ENCODE measurements around the gene IRF2BPL. TPM values are rescaled to one million over a fixed set of nuclear protein-coding genes. Genes with fewer than 3 reads are reported as not detected.

Gene IRF2BPL
- total and polyA plus RNA-seq, 2 of the 4 experiments (the other 2 are of a cell fraction) = 6.3 to 14.5 TPM

DNA sequence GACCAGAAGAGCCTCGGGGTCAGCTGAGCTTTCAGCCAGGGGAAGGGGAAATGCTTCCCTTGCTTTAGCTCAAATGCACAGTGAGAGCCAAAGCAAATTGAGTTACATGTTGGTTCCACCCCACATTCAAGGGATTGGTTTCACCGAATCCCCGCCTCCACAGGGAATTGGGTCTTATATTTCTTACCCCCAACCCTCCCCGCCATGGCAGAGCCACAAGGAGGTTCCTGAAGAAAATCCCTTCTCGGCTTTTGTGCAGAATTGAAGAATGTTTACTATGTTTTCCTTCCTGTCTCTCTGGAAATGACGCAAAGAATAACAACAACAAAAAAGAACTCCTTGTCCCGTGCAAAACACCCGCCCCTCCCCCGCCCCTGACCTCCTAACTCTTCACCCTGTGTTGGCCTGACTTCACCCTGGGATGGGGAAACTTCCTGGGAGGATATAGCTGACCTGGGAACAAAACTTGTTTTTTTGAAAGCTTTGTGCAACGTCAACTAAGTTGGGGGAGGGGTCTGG is 47.7 kb upstream of the IRF2BPL start:
- Histone ChIP-seq H4K91ac (ENCODE audit: insufficient read depth, low read depth, low read length) (no peak overlapping the region), H2BK15ac (ENCODE audit: low read depth, low read length) (no peak overlapping the region), H2BK5ac (ENCODE audit: low read depth, low read length, poor library complexity, severe bottlenecking) (no peak overlapping the region), H2BK20ac (ENCODE audit: low read depth, low read length) (no peak overlapping the region), H3K79me1 (ENCODE audit: low read depth in 1 of 2, low read length in 2 of 2) (no peaks in the 10 kb centered on the region), H3K18ac (ENCODE audit: low read depth, low read length) (no peak overlapping the region), H3K9me3 (ENCODE audit: control insufficient read depth, insufficient read depth, low read length) (peaks cover 4% of the 10 kb centered on the region; the same call in 1 of the 2 replicates), H4K8ac (ENCODE audit: low read depth in 2 of 2, low read length in 2 of 2) (no peak overlapping the region), H2AFZ (replicated peaks; ENCODE audit: low read length, poor library complexity) (peak overlapping the region; percentile 26), H3K9me1 (ENCODE audit: insufficient read depth, low read length) (0 out of 2 replicates have a peak, but pooled peaks cover 4% of the 10 kb centered on the region), H3K27ac (ENCODE audit: insufficient read depth, low read length) (no peak overlapping the region), H3K27me3 (ENCODE audit: control insufficient read depth, insufficient read depth, low read length) (no peaks in the 10 kb centered on the region; the same call in 1 of the 2 replicates), H3K36me3 (ENCODE audit: control insufficient read depth, insufficient read depth, low read length) (no peaks in the 10 kb centered on the region), H3K56ac (ENCODE audit: extremely low read depth, insufficient read depth, low read length) (no peak overlapping the region), H2BK120ac (ENCODE audit: low read depth, low read length) (no peak overlapping the region), H3K23ac (ENCODE audit: low read depth, low read length) (no peak overlapping the region), H3K9ac (ENCODE audit: low read depth, low read length) (no peak overlapping the region), H3K4me1 (ENCODE audit: control insufficient read depth, insufficient read depth, low read length) (peaks cover 1% of the 10 kb centered on the region; the same call in 1 of the 2 replicates), H4K5ac (ENCODE audit: low read depth, low read length) (no peak overlapping the region), H4K20me1 (ENCODE audit: insufficient read depth, low read length) (no peaks in the 10 kb centered on the region), H3K4ac (ENCODE audit: low read depth, low read length) (no peak overlapping the region), H2AK9ac (replicated peaks; ENCODE audit: low read depth, low read length, poor library complexity) (no peak overlapping the region), H3K4me2 (ENCODE audit: low read depth, low read length) (no peak overlapping the region; the same call in 1 of the 2 replicates), H3K4me3 (ENCODE audit: insufficient read depth, low read depth, low read length) (no peak overlapping the region), H3K14ac (replicated peaks; ENCODE audit: low read depth, low read length) (no peak overlapping the region), H2AK5ac (ENCODE audit: low read depth, low read length) (no peak overlapping the region)
- peak; percentile 49 for ATAC-seq (ENCODE audit: low read depth)
- intact Hi-C loops (cut with micrococcal nuclease) (no loop called here), dilution Hi-C loops (cut with HindIII; ENCODE audit: low sequenced_read_pairs, unreplicated experiment) (loop anchor here (25.0 kb wide), 1 partner anchor 189 kb away; no protein-coding TSS in a partner anchor), in situ Hi-C loops (cut with MboI; ENCODE audit: low sequenced_read_pairs) (no loop called here)
- BruUV-seq (replicated peaks) = no TSS peak
- no peak for TF ChIP-seq RCOR1 (IDR thresholded peaks at IDR 0.05; ENCODE audit: insufficient replicate concordance, low read length)
- TF ChIP-seq FOS (IDR thresholded peaks at IDR 0.05; ENCODE audit: low read depth, low read length) = no peak
- TF ChIP-seq CHD1 (IDR thresholded peaks at IDR 0.05; ENCODE audit: low read depth, low read length) = no peak
- no peak for TF ChIP-seq CEBPB (IDR thresholded peaks at IDR 0.05; ENCODE audit: low read depth, low read length)
- TF ChIP-seq, protein P1, sequence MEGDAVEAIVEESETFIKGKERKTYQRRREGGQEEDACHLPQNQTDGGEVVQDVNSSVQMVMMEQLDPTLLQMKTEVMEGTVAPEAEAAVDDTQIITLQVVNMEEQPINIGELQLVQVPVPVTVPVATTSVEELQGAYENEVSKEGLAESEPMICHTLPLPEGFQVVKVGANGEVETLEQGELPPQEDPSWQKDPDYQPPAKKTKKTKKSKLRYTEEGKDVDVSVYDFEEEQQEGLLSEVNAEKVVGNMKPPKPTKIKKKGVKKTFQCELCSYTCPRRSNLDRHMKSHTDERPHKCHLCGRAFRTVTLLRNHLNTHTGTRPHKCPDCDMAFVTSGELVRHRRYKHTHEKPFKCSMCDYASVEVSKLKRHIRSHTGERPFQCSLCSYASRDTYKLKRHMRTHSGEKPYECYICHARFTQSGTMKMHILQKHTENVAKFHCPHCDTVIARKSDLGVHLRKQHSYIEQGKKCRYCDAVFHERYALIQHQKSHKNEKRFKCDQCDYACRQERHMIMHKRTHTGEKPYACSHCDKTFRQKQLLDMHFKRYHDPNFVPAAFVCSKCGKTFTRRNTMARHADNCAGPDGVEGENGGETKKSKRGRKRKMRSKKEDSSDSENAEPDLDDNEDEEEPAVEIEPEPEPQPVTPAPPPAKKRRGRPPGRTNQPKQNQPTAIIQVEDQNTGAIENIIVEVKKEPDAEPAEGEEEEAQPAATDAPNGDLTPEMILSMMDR (conservative IDR thresholded peaks at IDR 0.05; ENCODE audit: low read depth, low read length) = no peak
- no peak for TF ChIP-seq POLR2A (IDR thresholded peaks at IDR 0.05; ENCODE audit: low read depth, low read length)
- no peak for TF ChIP-seq RFX5 (IDR thresholded peaks at IDR 0.05; ENCODE audit: low read depth, low read length)
- TF ChIP-seq NFE2L2 (IDR thresholded peaks at IDR 0.05; ENCODE audit: low read depth, low read length) = no peak
- no peak for TF ChIP-seq SMC3 (IDR thresholded peaks at IDR 0.05; ENCODE audit: low read depth, low read length)
- TF ChIP-seq BHLHE40 (IDR thresholded peaks at IDR 0.05; ENCODE audit: low read depth, low read length) = no peak
- POLR2A ChIA-PET (ENCODE audit: unreplicated experiment) = interaction anchor here (0.5 kb wide), 1 partner anchor 33 kb away, joined by 5 read pairs; no protein-coding TSS in a partner anchor
- no CpG with 5 or more reads among the region's 10 CpGs for WGBS, 2 experiments (ENCODE audit: extremely low coverage in 2 of 2, insufficient read length in 1 of 2)
- CTCF ChIA-PET = interaction anchor here (0.6 to 1.5 kb wide), 5 partner anchors 9 to 203 kb away, joined by 3 to 5 read pairs (median 4); no protein-coding TSS in a partner anchor
- DNase-seq = no peak

Data from IMR-90 (cell line).